HG03521 (cell line): ENCODE data around the gene SARS1.

Experiments used
- ATAC-seq: cut with Tn5 transposase; IDR thresholded peaks from one replicate; pipeline ENCODE4 v1.9.1; 2021; ENCODE audit warnings: mild to moderate bottlenecking, moderate library complexity; ENCODE audit not compliant: unreplicated experiment

Gene SARS1

DNA sequence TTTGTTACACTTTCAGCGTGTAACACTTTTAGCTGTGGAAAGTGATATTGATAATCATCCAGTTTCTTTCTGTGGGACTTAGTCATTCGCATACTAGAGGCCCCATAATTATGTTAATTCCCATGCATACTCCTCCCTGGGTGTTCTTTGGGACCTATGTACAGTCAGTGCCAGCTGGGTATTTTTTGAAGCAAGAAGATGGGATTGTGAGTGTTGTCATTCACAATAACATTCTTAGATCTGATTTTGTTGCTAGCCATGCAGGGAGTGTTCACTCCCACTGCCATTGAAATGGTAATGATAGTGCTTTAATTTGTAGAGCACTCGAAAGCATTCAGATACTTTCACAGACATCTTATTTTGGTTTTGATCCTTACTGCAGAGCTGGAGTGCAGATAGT lies 11.6 kb downstream of the SARS1 start:
- no peak for ATAC-seq

DNA sequence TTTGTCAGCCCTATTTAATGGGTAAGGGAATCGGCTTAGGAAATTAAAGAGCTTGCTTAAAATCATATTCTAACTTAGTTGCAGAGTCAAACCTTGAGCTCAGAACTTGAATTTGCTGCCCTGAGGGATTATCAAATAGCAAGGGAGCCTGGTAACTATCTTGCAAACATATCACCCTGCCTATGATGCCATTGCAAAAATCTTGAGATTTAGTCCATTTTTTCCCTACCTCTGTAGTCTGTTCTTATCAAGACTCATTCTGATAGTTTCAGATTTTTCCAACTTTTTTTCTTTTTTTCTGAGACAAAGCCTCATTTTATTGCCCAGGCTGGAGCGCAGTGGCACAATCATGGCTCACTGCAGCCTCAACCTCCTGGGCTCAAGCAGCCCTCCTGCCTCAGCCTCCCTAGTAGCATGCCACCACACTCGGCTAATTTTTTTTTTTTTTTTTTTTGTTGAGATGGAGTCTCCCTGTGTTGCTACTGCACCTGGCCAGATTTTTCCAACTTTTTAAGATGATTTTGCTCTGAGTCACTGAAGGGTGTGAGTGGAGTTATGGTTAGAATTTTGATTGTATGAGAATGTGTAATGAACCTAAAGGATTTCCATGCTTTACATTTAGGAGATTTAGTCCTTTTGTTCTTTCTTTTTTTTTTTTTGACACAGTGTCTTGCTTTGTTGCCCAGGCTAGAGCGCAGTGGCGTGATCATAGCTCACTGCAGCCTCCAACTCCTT lies 12.2 kb downstream of the SARS1 start:
- no peak for ATAC-seq

DNA sequence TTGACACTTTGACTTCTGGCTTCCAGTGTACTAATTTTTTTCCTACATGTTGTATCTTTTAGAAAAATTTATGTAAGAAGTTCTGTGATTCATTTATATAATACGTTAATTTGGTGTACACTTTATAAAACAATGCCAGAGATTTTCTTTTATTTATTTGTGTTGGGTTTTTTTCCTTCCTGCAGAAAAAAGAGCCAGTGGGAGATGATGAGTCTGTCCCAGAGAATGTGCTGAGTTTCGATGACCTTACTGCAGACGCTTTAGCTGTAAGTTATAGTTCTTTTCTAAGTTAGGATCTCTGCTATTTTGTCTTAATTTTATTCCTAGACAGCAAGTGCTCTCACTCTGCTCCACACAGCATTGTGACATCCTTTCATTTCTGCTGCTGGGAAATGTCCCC lies 14.4 kb downstream of the SARS1 start:
- no peak for ATAC-seq

DNA sequence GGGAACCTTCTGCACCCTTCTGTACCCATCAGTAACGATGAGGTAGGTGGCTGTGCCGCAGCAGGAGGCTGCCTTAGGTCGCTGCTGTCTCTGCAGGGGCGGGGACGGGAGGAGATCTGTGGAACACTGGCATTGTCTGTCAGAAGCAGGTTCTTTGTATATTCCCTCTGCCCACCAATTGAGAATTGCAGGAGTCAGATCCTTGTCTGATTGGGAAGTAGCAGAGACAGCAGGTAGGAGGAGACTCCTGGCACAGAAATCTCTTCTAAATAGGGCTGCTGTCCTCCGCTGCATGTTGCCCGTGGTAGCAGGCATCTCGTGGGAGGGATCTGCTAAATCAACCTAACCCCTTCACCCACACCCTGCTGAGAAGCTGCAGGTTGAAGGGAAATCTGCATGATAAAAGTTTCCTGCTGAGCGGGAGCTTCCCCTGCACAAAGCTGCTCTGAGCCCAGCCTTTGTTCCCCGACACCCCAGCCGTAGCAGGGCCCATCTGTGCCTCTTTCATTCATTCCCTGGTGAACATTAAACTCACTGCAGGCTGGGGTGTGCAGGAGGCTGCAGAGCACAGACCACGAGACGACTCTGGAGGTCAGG lies 15.9 kb downstream of the SARS1 start:
- ATAC-seq, result no peak

DNA sequence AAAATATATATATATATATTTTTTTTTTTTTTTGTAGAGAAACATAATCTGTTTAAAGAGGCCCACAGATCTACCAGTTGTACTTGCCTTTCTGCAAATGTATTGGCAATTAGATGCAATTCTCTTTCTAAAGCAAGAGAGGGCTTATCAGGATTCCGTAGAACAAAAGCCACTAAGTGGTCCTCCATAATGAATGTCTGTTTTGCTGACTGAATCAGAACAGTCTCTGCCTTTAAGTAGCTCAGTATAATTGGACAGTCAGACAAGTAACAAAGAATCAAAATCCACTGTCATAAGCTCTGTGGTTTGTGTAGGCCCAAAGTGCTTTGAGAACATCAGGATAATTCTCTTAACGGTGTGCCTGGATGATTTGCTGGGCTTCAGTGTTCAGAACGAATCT lies 17.3 kb downstream of the SARS1 start:
- no peak for ATAC-seq

DNA sequence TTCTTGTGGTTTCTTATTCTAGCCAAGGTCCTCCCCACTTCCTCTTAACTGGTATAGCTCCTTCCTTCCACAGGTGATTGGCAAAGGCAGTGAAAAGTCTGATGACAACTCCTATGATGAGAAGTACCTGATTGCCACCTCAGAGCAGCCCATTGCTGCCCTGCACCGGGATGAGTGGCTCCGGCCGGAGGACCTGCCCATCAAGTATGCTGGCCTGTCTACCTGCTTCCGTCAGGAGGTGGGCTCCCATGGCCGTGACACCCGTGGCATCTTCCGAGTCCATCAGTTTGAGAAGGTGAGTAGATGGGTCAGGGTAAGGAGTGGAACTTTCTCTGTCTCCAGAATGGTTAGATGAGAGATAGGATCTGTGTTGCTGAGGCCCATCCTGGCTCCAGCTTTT lies 21.4 kb downstream of the SARS1 start:
- ATAC-seq, result no peak

DNA sequence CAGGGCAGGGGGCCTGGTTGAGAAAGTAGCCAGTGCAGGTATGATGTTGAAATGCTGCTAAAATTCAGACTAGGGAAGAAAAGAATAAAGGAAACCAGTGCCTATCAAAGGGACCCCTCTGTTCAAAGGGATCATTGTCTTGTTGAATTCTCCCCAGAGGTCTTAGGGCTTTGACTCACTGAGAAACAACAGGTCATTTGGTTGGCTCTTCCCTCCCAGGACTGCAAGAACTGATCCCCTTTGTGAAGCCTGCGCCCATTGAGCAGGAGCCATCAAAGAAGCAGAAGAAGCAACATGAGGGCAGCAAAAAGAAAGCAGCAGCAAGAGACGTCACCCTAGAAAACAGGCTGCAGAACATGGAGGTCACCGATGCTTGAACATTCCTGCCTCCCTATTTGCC lies 23.8 kb downstream of the SARS1 start:
- ATAC-seq, result no peak

DNA sequence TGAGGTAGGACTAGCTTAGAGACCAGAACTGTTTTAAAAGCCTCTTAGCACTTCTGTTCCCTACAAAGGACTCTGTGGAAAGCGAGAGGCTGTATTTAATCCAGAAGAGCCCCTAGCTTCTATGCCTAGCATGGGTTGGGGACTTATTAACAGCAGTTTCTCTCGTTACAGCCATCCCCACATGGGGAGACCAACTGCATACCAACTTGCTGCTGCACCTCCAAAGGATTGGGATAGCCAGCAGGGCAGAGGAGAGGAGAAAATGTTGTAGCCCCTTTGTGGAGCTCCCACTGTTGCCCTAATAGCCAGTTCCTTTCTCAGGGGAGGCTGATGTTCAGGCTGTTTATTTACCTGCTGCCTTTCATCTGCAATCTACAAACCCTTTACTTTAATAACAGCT lies 24.7 kb downstream of the SARS1 start:
- no peak for ATAC-seq

DNA sequence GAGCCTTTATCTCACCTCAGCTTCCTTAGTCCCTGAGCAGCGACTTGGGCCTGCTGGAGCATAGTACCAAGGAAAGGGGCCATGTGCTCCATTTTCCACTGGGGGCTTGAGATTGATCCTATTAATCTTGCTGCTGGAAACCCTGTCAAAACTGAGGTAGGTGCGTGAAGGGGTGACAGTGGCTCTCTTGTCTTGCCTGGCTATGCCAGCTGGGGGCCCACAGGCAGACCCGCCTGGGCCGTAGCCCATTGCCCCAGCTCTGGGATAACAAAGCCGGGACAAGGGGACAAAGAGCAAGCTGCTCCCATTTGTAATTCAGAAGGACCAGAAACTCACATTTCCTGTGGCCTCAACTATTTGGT lies 25.3 kb downstream of the SARS1 start:
- ATAC-seq, result no peak

DNA sequence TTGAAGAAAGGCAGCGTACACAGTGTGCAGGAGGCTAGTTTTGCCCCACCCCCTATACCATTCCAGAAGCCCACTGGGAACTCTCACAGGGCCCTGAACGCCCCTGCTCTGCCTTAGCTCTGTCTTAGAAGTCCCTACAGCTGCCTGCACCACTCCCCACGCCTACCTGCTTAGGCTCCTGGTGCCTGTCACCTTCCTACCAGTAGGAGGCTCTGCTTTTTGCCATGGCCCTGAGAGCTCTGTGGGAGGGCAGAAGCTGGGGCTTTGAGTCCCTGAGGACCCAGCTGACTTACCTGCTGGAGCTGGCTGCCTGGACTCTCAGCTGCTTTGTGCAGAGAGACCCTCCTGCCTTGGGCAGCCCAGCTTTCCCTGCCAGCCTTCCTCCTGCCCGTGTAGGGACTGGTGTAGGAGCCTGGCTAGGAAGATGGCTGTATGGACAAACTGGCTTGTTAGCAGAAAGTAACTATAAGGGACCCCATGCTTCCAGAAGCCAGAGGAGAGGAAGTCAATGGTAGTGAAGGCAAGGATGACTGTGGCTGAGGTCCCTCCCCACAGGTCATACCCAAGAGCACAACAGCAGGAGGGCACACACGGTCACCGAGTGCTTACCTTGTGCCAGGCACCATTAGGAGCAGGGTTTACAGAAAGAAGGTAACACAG lies 25.8 kb downstream of the SARS1 start:
- no peak for ATAC-seq

DNA sequence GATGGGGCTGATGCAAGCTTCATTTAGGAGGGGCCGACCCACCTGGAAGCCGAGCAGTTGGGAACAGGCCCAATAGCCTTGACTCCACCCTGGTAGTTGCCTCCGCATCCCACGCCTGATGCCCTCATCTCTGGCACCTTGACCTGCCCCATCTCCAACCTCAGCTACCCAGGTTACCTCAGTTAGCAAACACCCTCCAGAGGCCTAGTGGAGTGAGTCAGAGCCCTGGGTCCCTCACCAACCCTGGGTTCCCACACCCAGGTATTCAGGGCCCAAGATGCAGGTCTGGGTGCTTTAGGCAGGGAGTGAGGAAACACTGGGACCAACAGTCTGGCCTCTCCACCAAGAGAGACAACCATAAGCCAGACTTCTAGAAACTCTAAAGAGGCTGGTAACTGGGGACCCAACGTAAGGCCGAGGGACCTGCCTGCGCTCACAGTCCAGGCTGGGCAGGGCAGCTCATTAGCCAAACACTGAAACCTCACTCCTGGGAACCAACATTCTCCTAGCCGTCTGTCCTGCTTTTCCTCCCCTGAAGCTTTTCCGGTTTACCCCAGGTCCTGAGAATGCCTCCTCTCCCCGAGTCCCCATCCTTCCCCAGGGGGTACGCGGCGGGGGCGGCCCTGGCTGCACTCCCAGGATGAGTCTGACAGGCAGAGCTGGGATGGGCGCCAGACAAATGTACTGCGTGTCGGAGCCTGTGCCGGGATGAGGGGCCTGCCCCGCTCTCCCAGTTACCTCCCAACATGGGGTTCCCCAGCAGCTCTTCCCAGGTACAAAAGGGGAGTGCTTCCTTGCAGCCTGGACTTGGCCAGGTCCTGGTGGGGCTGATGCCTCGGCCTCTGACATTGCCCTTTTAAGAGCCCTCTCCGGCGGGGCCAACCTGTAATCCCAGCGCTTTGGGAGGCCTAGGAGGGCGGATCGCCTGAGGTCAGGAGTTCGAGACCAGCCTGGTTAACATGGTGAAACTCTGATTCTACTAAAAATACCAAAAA lies 26.7 kb downstream of the SARS1 start:
- ATAC-seq, result no peak

DNA sequence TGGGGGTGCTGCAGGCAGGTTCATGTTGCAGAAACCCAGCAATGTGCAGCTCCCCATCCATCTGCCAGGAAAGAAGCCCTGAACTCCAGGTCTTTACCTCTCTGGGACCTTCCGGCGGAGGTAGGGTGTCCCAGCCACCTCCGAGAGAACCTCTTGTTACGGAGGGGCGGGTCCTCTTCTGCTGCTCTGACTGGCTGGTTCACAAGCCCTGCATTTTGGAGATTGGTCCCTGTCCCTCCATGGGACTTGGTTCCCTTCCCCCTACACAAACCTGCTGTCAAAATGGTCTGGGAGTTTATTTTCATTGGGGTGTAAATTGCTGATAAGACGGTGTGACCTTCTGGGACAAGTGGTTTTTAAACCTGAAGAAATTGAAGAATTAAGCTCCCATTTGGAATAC lies 27.6 kb downstream of the SARS1 start:
- ATAC-seq, result no peak

DNA sequence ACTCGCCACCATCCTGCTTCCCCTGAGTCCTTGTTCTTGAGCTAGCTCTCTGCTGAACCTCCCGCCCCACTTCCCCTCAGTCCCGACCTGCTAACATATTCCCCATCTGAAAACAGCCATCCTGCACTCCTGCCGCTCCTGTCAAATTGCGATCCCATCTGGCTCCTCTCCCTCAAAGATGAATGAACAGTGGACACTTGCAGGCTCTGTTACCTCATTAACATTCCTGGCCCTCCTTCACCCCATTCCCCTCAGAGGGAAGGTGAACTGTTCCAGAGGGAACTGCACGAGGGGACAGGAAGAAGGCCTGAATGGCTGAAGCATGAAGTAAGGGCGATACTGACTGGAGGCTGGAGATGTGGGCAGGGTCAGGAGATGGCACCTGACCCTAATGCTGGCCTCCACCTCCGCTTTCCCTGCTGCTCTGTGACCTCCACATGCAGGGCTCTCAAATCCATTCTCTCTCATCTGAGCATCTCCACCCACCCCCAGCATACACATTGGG lies 28.2 kb downstream of the SARS1 start:
- ATAC-seq, result no peak

DNA sequence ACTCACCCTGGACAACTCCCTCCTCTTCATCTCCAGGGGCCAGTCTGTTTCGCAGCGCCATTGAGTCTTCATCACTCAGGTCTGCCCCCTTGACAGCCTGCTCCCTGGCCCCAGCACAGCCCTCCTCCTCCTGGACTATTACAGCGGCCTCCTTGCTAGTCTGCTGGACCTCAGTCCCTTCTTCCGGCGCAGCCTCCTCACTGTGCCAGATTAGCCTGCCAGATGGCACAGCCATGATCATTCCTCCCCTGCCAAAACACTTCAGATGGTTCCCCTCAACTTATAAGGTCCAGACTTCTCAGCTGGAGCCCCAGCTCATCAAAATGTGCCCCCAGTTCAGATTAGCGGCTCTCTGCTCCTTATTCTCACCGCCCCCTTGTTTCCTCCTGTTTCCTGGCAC lies 28.7 kb downstream of the SARS1 start:
- no peak for ATAC-seq

DNA sequence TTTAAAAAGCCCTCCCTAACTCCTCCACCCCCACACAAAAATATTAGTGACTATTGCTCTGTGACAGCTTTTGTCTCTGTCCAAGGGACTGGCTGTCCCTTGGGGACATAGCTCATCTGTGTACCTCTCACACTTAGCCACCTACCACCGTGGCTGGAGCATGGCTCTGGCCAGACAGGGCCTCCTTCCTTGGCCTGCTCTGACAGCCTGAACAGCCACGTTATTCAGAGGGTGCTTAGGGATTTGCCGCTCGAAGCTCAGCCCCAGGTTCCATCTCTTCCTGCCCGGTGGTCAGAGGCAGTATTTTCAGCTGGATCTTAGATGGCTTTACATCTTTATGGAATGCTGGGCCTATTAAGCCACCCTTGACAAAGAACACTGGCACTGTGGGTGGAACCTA lies 29.5 kb downstream of the SARS1 start:
- no peak for ATAC-seq

DNA sequence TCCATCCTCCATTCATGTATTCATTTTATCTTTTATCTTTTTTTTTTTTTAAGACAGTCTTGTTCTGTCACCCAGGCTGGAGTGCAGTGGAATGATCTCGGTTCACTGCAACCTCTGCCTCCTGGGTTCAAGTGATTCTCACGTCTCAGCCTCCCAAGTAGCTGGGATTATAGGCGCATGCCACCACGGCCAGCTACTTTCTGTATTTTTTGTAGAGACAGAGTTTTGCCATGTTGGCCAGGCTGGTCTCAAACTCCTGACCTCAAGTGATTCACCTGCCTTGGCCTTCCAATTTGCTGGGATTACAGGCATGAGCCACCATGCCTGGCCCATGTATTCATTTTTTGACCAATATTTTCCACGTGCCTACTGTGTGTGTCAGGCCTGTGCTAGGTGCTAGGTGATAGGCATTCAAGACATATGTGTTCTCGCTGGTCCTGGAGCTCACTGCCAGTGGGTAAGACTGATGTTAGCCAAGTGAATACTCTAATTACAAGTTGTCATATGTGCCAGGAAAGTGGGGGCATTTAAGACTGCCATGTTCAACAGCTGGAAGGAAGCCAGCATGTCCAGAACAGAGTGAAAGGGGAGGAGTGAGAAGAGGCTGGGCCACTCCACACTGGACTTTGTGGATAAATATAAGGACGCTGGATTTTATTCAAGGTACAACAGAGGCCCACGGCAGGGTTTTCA lies 30.3 kb downstream of the SARS1 start:
- no peak for ATAC-seq

DNA sequence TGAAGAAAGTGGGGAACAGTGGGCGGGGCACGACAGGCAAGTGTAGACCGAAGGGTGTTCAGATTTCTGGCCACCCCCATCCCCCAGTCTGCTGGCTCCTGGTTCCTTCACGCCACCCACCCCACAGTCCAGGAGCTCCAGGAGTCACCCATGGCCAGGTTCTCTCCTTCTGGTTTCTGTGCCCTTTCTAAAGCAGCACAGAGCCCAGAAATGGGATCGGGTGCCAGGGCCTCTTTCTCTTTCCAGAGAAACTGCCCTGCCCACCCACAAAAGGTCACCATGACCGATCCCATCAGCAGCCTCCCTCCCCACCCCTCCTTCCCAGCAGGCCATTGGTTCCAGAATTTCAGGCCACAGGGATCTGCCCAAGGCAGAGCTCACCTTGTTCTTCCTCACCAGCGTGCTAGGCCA lies 32.4 kb downstream of the SARS1 start:
- no peak for ATAC-seq

DNA sequence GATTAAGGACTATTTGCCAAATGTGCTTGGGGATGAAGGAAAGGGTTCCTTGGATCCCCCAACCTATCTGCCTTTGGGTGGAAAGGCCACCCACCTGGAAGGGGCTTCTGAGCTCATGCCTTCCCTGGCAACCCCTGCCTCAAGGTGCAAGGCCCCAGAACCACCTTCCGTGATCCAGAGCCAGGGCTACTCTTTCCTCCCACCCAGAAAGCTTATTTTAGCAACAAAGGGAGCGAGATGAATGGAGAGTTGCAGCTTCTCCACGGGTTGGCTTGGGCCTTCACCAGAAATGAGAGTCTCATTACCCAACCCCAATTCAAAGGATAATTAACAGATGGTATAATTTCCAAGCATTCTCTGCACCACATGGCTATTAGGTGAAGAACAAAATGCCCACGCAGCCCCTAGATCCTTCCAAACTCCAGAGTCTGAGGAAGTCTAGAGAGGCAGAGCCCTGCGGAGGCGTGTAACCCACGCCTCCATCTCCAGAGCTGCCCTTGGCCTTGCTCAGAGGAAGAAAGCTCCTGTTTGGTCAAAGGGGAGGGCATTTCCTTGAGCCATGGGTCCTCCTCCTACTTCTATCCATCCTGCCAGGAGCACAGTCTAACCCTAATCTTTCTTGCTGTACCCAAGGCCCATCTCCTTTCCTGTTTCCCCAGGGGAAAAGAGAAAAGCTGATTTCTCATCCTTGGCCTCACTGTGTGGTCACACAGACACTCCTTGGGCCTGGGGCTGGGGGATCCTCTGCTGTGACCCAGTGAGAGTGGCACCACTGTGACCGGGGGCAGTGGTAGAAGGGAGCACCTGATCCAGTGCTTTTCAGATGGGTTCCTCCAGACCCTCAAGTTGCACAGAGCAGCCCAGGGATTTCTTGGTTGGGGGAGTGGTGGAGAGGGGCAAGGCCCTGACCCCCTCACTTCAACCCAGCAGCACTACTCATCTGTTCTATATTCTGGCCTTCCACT lies 34.0 kb downstream of the SARS1 start:
- ATAC-seq, result no peak

DNA sequence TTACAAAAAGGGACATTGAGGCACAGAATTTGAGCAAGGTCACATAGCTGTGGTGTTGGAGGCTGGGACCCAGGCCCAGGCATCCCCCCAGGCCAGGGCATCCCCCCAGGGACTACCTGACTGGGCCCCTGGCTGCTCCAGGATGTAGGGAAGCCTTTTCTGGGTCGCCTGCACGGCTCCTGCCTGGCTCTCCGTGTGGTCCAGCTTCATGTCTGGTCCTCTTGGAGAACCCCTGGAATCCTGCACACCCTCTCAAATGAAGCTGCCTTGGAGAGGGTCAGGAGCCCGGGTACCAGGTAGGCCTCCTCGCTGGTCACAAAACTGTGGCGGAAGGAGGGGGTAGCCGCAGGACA lies 34.7 kb downstream of the SARS1 start:
- no peak for ATAC-seq
